Sigmoid colon (tissue), 7 donors: Measurements from ENCODE around the gene R3HDM2. TPM values are rescaled to one million over a fixed set of nuclear protein-coding genes. Genes with fewer than 3 reads are reported as not detected.

Source experiments
- DNase-seq: peaks from one replicate; pipeline ENCODE4 v3.0.0-alpha.2; 2019
- H3K27ac ChIP-seq, 4 donors: fragments of 200-600 bp; sonication (generic); one replicate each; pipeline ENCODE4 v1.5.1; 2016 to 2019; ENCODE audit warnings: mild to moderate bottlenecking in 1 of 4
- H3K27me3 ChIP-seq, 3 donors: fragments of 200-600 bp; sonication (generic); one replicate each; pipeline ENCODE4 v1.5.1; 2019; ENCODE audit warnings: mild to moderate bottlenecking in 1 of 3
- H3K36me3 ChIP-seq, 4 donors: fragments of 200-600 bp; sonication (generic); one replicate each; pipeline ENCODE4 v1.5.1; 2016 to 2019
- H3K4me1 ChIP-seq, 4 donors: fragments of 200-600 bp; sonication (generic); one replicate each; pipeline ENCODE4 v1.5.1; 2017 to 2019
- H3K4me3 ChIP-seq, 4 donors: fragments of 200-600 bp; sonication (generic); one replicate each; pipeline ENCODE4 v1.5.1; 2017 to 2019; ENCODE audit warnings: mild to moderate bottlenecking in 2 of 4, moderate library complexity in 1 of 4
- H3K9me3 ChIP-seq, 4 donors: fragments of 200-600 bp in 3 of 4; sonication (generic) in 3 of 4; one replicate each; pipeline versions ENCODE4 v1.5.1 to v1.6.1; 2013 to 2019
- CTCF ChIP-seq, 4 experiments: fragments of 450-650 bp in 3 of 4; fragments of 200-600 bp in 1 of 4; IDR thresholded peaks; one replicate each; pipeline ENCODE4 v1.5.1; 2016 to 2019; ENCODE audit warnings: antibody characterized with exemption in 4 of 4, mild to moderate bottlenecking in 3 of 4, moderate library complexity in 2 of 4
- EP300 ChIP-seq, 4 donors: sonication (generic); formaldehyde crosslinking; IDR thresholded peaks; one replicate each; pipeline ENCODE4 v1.6.1; 2017; ENCODE audit warnings: antibody characterized with exemption in 4 of 4
- POLR2A ChIP-seq, 2 donors: fragments of 450-650 bp; IDR thresholded peaks; one replicate each; pipeline ENCODE4 v1.6.1; 2016; ENCODE audit warnings: antibody characterized with exemption in 2 of 2, mild to moderate bottlenecking in 2 of 2, moderate library complexity in 2 of 2
- POLR2AphosphoS5 ChIP-seq, 4 donors: sonication (generic); formaldehyde crosslinking; IDR thresholded peaks; one replicate each; pipeline ENCODE4 v1.6.1; 2017; ENCODE audit warnings: antibody characterized with exemption in 4 of 4
- WGBS, 2 donors: extraction: QIAGEN DNeasy Blood & Tissue Kit; methylation state at CpG; one replicate each; pipeline ENCODE4 v1.1.7; 2013; 5-methylcytosine and 5-hydroxymethylcytosine counted together
- intact Hi-C: fragments of 100-400 bp; cut with DNase I; formaldehyde crosslinking; loops from one replicate; pipeline ENCODE4 v1.15.1; 2023
- polyA plus RNA-seq, 3 donors: library from polyadenylated mRNA; stranded (reverse); fragments of 200-250 nt; gene quantifications; one replicate each; pipeline ENCODE4 v1.2.3, GENCODE V29; 2013
- total RNA-seq, 4 donors: library from RNA; depleted of rRNA; stranded (reverse); fragments of >200 nt; gene quantifications; one replicate each; pipeline ENCODE4 v1.1.0, GENCODE V29; 2016
- donor health status: healthy with polysubstance abuse.
- donor health status: Bipolar disorder and iron deficiency.
- donor health status: healthy.

Gene R3HDM2
- total and polyA plus RNA-seq, 7 donors = 10.9 to 37.7 (median 28.3) TPM

- intact Hi-C loops = no loop called here
- no peak for TF ChIP-seq POLR2AphosphoS5 (IDR thresholded peaks at IDR 0.05)
- no peak for TF ChIP-seq POLR2A (IDR thresholded peaks at IDR 0.05)
- TF ChIP-seq EP300 (IDR thresholded peaks at IDR 0.05) = no peak
- TF ChIP-seq CTCF (IDR thresholded peaks at IDR 0.05) = no peak
- peaks cover 0 to 5% (median 4%) of the 10 kb centered on the region in 4 donors for H3K4me1 ChIP-seq
- no peak overlapping the region for H3K4me3 ChIP-seq
- H3K36me3 ChIP-seq = peaks cover 0 to 7% (median 2%) of the 10 kb centered on the region in 4 donors
- no peaks in the 10 kb centered on the region for H3K9me3 ChIP-seq
- DNase-seq = no peak
- H3K27ac ChIP-seq = no peak overlapping the region
- no peaks in the 10 kb centered on the region for H3K27me3 ChIP-seq
These were observed 83.6 kb downstream of the R3HDM2 start for GRCh38 chr12:57347284-57347683.

GRCh38 chr12:57343703-57344378 lies 87.0 kb downstream of the R3HDM2 start:
- TF ChIP-seq CTCF (IDR thresholded peaks at IDR 0.05) (no peak), POLR2A (IDR thresholded peaks at IDR 0.05) (no peak), POLR2AphosphoS5 (IDR thresholded peaks at IDR 0.05) (no peak), EP300 (IDR thresholded peaks at IDR 0.05) (no peak)
- no peaks in the 10 kb centered on the region for H3K27me3 ChIP-seq
- 88 to 93% methylated on average over 7 of the region's 7 CpGs for WGBS, 2 donors
- DNase-seq = no peak
- H3K4me1 ChIP-seq = peaks cover 0 to 28% (median 22%) of the 10 kb centered on the region in 4 donors
- H3K9me3 ChIP-seq = no peaks in the 10 kb centered on the region
- H3K36me3 ChIP-seq = no peaks in the 10 kb centered on the region
- H3K27ac ChIP-seq = no peak overlapping the region
- intact Hi-C loops = no loop called here
- H3K4me3 ChIP-seq = no peak overlapping the region

GRCh38 chr12:57342207-57342691 lies 88.6 kb downstream of the R3HDM2 start:
- no peak overlapping the region for H3K4me3 ChIP-seq
- WGBS, 2 donors = 71 to 82% methylated on average over 7 of the region's 7 CpGs
- no peaks in the 10 kb centered on the region for H3K27me3 ChIP-seq
- peaks cover 0 to 28% (median 22%) of the 10 kb centered on the region in 4 donors for H3K4me1 ChIP-seq
- TF ChIP-seq CTCF (IDR thresholded peaks at IDR 0.05) (no peak), POLR2A (IDR thresholded peaks at IDR 0.05) (no peak), POLR2AphosphoS5 (IDR thresholded peaks at IDR 0.05) (no peak), EP300 (IDR thresholded peaks at IDR 0.05) (no peak)
- peak overlapping the region in 2 of 4 donors; percentile 33 to 35 for H3K27ac ChIP-seq
- no peaks in the 10 kb centered on the region for H3K36me3 ChIP-seq
- DNase-seq = no peak
- H3K9me3 ChIP-seq = no peaks in the 10 kb centered on the region
- intact Hi-C loops = no loop called here

DNA sequence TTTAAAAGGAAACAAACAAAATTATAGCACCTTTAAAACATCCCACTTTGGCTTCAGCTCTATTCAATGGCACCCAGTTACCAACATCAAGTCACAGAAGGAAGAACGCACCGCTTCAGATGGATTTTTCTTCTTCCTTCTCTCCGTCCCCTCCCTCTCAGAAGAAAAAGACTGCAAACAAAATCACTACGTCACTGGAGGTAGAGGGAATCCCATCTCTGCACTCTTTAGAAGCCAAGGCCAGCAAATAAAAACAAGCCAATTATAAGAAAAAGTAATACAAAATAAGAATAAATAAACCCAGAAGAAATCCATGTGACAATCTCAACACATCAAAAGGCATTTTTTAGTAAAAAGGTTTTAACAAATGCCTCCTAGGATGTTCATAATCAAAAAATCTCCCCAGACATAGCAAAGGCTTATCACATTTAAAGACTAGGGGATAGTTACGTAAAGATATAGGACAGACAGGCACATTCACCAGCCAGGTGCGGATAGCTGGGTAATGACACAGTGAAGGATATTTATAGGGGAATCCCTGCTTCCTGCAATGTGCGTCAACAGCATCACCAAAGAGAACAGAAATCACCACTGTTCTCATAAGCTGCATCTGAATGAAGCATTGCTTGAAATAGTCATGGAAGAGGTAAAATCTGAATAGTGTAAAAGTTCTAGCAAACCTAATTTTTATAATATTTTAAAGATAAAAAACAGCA lies 89.4 kb downstream of the R3HDM2 start:
- DNase-seq = no peak

More for the DNA sequence above, 89.4 kb downstream of the R3HDM2 start:
- Histone ChIP-seq H3K9me3 (no peaks in the 10 kb centered on the region), H3K27ac (peak overlapping the region in 1 of 4 donors; percentile 35), H3K4me1 (peaks cover 0 to 28% (median 22%) of the 10 kb centered on the region in 4 donors), H3K27me3 (no peaks in the 10 kb centered on the region), H3K36me3 (no peaks in the 10 kb centered on the region), H3K4me3 (no peak overlapping the region)
- 82 to 87% methylated on average over 7 of the region's 7 CpGs for WGBS, 2 donors
- intact Hi-C loops = no loop called here
- no peak for TF ChIP-seq POLR2A (IDR thresholded peaks at IDR 0.05)
- TF ChIP-seq CTCF (IDR thresholded peaks at IDR 0.05) = no peak
- no peak for TF ChIP-seq EP300 (IDR thresholded peaks at IDR 0.05)
- no peak for TF ChIP-seq POLR2AphosphoS5 (IDR thresholded peaks at IDR 0.05)
